GM21367 (cell line): Measurements from ENCODE around the gene CXorf66.
"Not testable (repeated sequence)": the region's sequence is repeated elsewhere in the genome, so short reads cannot be mapped to it uniquely, and the experiment has no call there.

Source experiments
- ATAC-seq: cut with Tn5 transposase; IDR thresholded peaks from one replicate; pipeline ENCODE4 v1.9.1; 2021; ENCODE audit not compliant: unreplicated experiment

CXorf66 gene

DNA sequence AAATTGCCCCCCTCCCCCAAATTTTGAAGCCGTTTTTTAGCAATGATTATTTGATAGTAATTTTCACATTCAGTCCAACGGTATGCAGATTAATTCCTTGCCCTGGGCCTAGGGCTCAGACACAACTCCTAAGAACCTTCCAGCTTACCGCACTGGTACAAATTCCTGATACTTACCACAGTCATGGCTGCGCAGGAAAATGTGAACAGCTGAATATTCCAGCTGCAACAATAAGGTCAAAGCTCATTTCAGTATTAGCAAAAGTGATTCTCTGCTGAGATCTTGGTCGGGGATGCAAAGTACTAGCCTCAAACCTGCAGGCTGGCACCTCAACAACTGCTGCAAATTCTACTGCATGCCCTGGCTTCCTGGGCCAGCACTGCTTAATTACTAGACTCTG is 35.4 kb downstream of the CXorf66 start:
- no peak for ATAC-seq

DNA sequence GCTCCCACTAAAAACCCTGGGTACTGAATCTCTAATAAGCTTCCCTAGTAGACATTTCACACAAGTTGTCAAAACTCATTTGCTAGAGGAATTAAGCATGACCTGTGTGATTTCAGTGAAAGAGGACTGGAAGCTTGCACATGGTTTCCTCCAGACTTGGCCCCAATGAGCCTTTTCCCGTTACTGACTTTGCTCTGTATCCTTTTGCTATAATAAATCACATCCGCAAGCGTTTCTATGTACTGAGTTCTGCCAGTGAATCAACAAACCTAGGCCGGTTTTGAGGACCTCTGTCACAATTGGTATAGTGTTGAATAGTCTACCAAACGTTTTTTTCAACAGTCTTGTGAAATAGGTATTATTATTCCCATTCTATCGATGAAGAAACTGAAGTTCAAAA is 40.6 kb downstream of the CXorf66 start:
- no peak for ATAC-seq

DNA sequence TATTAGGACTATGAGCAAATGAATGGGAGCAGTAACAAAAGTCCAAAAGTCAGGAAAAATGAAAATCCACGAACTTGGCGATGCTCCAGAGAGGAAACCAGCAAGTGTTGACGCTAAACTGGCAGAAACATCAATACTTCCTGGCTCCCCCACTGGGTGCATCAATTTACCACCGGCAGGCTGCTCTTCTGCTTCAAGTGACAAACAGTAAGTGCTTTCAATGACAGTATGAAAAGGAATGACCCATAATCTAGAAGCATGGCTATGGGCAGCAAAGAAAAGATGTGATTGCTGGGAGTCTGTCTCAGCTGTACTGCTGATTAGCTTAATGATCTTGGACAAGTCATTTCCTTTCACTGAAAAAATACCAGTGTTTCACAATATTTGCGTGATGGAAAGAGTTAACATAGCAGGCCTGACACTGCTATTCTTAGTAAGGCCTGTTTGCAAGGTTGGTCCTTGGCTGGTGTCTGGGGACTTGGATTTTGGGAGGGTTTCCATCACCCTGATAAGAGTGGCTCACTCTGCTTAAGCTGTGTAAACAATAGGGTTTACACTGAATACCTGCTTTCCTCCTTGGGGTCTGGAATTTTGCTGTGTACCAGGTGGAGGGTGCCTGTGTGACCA is 41.1 kb downstream of the CXorf66 start:
- ATAC-seq, result no peak

DNA sequence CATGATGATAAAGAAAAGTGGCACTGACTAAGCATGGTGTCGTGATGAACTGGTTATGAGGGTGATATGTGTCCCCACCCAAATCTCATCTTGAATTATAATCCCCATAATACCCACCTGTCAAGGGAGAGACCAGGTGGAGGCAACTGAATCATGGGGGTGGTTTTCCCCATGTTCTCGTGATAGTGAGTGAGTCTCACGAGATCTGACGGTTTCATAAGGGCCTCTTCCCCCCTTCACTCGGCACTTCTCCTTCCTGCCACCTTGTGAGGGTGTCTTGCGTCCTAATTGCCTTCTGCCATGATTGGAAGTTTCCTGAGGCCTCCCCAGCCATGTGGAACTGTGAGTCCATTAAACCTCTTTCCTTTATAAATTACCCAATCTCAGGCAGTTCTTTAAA is 44.2 kb downstream of the CXorf66 start:
- ATAC-seq, result not testable (repeated sequence)

DNA sequence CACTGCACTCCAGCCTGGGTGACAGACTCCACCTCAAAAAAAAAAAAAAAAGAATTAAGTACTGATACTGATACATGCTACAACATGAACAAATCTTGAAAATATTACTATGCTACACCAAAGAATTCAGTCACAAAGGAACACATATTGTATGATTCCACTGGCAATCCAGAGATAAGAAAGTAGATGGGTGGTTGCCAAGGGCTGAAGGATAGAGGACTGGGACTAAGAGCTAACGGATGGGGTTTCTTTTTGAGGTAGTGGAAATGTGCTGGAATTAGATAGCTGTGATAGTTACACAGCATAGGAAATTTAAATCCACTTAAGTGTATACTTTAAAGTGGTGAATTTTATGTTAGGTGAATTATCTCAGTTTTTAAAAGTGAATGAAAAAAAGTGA is 45.0 kb downstream of the CXorf66 start:
- no peak for ATAC-seq

DNA sequence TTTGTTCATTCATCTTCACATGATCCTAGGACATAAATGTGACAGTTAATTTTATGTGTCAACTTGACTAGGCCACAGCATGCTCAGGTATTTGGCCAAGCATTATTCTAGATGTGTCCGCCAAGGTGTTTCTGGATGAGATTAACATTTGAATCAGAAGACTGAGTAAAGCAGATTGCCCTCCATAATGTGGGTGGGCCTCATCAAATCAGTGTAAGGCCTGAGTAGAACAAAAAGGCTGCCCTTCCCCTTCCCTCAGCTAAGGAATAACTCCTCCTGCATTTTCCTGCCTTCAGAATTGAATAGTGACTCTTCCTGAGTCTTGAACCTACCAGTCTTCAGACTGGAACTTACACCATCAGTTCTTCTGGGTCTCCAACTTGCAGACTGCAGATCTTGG is 50.9 kb downstream of the CXorf66 start:
- ATAC-seq, result no peak

DNA sequence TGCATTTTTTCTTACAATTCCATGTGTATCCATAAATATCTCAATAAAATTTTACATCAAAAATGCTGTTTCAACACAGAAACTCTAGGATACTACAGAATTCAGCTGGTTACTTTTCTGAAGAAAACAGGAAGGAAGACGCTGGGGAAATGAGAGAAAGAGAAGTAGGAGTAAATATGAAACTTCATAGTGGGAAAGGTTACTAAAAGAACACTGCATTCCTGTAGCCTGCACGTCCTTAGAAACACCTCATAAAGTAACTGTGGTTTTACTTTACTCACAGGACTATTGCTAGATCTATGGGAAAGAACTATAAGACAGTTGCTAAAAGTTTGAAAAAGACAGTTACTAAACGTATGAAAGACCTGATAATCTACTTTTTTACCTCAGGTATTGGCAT is 55.6 kb downstream of the CXorf66 start:
- peak; percentile 46 for ATAC-seq

DNA sequence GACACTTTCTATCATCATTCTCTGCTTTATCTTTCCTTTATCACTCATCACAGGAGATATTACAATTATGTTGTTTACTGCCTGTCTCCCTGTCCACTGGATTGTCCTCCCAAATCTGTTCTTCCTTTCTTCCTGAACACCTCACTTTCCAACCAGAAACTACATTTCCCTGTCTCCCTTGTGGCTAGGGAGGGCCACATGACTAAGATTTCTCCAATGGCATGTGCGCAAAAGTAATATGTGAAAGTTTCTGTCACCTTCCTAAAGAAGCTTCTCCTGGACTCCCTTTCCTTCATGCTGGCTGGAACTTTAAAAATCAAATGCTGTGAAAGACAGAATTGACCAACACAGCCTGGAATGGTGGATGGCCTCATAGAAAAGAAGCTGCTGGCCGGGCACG is 58.2 kb downstream of the CXorf66 start:
- no peak for ATAC-seq

DNA sequence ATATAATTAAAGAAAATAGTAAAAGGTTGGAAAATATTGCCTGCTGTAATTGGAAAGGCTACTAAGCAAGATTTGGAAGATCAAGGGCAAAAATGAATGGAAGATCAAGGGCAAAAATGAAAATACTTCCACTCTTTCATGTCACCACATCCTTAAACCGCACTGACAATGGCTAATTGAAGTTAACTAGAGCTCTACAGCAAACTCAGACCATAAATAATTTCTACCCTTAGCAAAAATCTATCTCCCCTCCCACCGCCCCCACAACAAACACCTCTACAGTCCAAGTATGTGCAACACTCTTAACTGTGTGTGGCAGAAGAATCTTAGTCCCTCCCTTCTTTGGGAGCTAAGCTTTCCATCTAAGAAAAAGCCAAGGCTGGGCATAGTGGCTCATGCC is 59.6 kb downstream of the CXorf66 start:
- ATAC-seq, result no peak
